Epithelial cell of esophagus (primary cell): Measurements from ENCODE around the gene POU2AF1.

ENCODE experiments used
- DNase-seq: peaks from one replicate; pipeline ENCODE4 v3.0.0; 2010; ENCODE audit warnings: low read depth
- H3K4me3 ChIP-seq: 2 replicates; pipeline ENCODE4 v1.5.1; 2011; ENCODE audit warnings: mild to moderate bottlenecking, low read length, control low read depth
- TF ChIP-seq, protein P1 (sequence below): IDR thresholded peaks from 2 replicates; pipeline ENCODE4 v1.5.1; 2011; ENCODE audit warnings: low read depth, mild to moderate bottlenecking, low read length, control low read depth, inconsistent platforms; ENCODE audit not compliant: insufficient read depth; ENCODE audit errors: missing control alignments

POU2AF1 gene

DNA sequence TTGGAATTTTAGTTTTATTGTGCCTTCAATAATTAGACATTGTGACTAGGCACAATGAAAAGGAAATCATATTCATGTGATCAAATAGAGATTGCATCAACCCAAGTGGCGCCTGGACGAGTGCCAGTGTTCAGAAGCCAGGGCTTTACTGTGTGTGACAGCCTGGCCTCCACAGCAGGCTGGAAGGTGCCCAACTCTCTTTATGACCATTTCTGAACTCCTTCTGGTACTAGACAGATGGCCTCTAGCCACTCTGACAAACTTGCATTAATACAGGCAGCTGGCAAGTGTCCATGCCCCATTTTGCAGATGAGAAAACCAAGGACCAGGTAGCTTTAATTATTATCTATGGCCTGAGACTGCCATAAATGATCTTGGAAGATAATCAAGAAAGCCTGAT, 8.3 kb upstream of the POU2AF1 start:
- TF ChIP-seq, protein P1, sequence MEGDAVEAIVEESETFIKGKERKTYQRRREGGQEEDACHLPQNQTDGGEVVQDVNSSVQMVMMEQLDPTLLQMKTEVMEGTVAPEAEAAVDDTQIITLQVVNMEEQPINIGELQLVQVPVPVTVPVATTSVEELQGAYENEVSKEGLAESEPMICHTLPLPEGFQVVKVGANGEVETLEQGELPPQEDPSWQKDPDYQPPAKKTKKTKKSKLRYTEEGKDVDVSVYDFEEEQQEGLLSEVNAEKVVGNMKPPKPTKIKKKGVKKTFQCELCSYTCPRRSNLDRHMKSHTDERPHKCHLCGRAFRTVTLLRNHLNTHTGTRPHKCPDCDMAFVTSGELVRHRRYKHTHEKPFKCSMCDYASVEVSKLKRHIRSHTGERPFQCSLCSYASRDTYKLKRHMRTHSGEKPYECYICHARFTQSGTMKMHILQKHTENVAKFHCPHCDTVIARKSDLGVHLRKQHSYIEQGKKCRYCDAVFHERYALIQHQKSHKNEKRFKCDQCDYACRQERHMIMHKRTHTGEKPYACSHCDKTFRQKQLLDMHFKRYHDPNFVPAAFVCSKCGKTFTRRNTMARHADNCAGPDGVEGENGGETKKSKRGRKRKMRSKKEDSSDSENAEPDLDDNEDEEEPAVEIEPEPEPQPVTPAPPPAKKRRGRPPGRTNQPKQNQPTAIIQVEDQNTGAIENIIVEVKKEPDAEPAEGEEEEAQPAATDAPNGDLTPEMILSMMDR = no peak

GRCh38 chr11:111386611-111387150, 7.6 kb upstream of the POU2AF1 start:
- H3K4me3 ChIP-seq = no peak overlapping the region
- DNase-seq = peak; percentile 27
- TF ChIP-seq, protein P1 = no peak

More for the DNA sequence above, 8.3 kb upstream of the POU2AF1 start:
- DNase-seq = no peak
- H3K4me3 ChIP-seq = no peak overlapping the region

GRCh38 chr11:111384494-111384893, 5.4 kb upstream of the POU2AF1 start:
- peak; percentile 54 for DNase-seq
- H3K4me3 ChIP-seq = no peak overlapping the region
- TF ChIP-seq, protein P1 = no peak

DNA sequence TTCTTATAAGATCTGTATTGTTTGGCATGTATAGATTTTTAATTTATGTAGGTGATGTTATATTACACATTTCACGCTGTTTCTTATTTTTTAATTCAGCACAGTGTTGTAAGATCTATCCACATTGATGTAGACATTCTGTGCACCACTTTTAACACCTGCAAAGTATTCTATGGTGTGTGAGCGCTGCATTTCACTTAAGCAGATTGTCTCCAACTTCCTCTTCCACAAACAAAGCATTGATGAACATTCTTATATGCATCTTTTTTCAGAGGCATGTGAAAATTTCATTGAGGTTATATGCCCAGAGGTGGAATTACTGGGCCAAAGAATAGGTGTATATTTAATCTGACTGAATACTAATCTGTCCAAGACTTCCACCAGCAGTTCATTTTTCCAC, 3.4 kb upstream of the POU2AF1 start:
- H3K4me3 ChIP-seq = no peak overlapping the region
- no peak for DNase-seq
- TF ChIP-seq, protein P1 = no peak

GRCh38 chr11:111379602-111380136, 594 bp upstream of the POU2AF1 start:
- H3K4me3 ChIP-seq = no peak overlapping the region
- DNase-seq = no peak
- TF ChIP-seq, protein P1 = no peak

DNA sequence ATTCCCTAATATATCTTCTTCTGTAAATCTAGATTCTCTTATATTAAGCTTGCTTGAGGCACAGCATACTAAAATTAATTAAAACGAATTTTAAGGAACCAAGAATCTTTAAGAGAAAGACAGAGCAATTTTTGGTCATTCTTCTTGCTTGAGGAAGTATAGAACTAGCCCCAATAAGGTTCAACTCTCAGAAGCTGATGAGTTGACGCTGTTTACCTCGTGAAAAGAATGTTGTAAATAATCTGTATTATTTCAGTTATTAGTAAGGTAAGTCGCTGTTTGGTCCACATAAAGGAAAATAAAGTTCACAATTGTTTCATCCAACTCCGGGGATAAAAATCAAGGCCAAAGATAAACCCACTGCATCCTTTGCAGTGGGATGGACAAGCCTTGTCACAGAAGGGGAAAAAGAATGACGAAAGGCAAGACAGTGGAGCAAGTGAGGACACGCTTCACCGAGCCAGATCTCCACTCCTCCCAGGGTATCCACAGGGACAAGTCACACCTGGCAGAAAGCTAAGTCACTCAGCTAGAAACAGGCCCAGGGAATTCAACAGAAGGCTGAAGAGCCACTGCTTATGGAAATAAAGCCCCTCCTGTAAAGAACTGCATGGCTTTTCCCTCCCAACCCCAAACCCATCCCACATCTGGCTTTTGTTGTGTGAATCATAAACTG, 752 bp downstream of the POU2AF1 start:
- no peak overlapping the region for H3K4me3 ChIP-seq
- peak; percentile 77 for DNase-seq
- TF ChIP-seq, protein P1 = no peak
